T47D (cell line): ENCODE results near the gene BUD31.
"Not testable (repeated sequence)": the region's sequence is repeated elsewhere in the genome, so short reads cannot be mapped to it uniquely, and the experiment has no call there.

Experiments
- DNase-seq, 2 experiments: peaks; one replicate each; pipeline versions ENCODE4 v3.0.0 to v3.0.0-alpha.2; 2011 to 2012; ENCODE audit warnings: low read depth in 1 of 2, low spot score in 1 of 2
- JUND ChIP-seq: IDR thresholded peaks from 2 replicates; pipeline ENCODE4 v1.6.1; 2012; ENCODE audit warnings: low read depth
- in situ Hi-C: cut with HindIII; loops from 2 replicates; pipeline ENCODE4 v1.10.0; 2016; ENCODE audit warnings: low sequenced_read_pairs, low pct_unique_long_range_greater_than_20kb

Gene BUD31

GRCh38 chr7:99418260-99418659 is 9.5 kb downstream of the BUD31 start:
- no peak for TF ChIP-seq JUND
- in situ Hi-C loops: no loop called here
- DNase-seq: no peak

DNA sequence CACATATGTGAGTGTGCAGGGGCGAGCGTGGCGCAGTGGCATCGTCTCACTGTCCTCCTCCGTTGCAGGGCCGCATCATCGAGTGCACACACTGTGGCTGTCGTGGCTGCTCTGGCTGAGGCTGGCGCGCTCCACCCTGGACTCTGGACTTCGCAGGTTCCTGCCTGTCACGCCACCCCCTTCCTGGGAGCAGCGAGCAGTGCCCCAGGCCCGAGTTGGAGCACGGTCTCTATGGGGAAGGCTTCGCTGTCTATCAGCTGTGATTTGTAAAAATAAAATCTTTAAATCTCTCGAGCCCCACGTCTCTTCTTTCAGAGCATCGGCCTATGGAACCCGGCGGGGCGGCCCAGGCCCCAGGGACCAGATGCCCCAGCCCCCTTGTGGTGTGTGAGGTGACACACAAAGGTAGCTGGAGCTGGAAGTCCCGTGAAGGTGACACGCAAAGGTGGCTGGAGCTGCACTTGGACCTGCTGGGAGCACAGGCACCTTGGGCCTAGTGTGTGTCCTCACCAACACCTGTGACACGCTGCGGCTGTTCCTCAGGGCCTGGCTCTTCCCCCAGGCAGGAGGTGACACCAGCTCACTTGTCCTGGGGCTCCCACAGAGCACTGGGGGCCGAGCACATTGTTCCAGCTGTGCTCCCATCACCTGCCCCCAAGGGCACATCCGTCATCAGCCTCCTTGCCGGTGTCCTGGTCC is 10.7 kb downstream of the BUD31 start:
- in situ Hi-C loops: no loop called here
- no peak for TF ChIP-seq JUND

DNA sequence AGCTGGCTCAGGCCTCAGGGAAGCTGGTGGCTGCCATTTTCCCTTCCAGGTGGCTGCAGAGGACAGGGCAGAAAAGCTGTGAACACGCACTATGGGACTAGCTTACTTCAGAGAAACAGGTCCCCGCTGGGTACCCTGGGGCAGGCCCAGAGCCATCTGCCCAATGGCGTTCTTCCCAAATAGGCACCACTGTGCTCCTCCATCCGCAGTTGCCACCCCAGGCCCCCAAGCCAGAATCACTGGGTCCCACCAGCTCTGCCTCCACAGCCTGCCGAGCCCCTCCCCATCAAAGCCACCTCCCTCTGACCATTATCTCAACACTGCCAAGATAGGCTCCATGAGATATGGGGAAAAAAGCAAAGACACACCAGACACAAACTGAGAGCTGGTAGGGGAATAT is 11.4 kb downstream of the BUD31 start:
- TF ChIP-seq JUND: no peak
- DNase-seq: no peak
- in situ Hi-C loops: no loop called here

More for the DNA sequence above, 10.7 kb downstream of the BUD31 start:
- no peak for DNase-seq

- no peak for TF ChIP-seq JUND
- no peak for DNase-seq
- in situ Hi-C loops: no loop called here
These were observed 12.2 kb downstream of the BUD31 start for GRCh38 chr7:99420986-99421385.

DNA sequence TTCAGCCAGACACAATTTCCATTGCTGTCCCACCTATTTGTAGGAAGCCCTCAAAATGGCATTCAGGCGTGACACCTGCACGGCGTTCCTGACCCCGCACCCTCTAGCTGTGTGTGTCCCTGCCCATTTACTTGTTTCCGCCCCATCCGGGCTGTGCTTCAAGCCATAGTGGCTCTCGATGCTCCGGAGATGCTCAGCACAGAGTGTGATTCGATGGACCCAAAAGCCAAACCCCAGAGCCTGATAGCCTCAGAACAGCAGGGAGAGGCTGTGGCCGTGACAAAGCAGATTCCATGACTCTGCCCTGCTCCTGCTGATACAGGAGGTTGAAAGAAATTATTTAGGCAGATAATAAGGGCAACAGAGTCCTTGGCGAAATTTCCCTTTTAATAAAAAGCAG is 13.4 kb downstream of the BUD31 start:
- in situ Hi-C loops: no loop called here
- no peak for TF ChIP-seq JUND
- no peak for DNase-seq

DNA sequence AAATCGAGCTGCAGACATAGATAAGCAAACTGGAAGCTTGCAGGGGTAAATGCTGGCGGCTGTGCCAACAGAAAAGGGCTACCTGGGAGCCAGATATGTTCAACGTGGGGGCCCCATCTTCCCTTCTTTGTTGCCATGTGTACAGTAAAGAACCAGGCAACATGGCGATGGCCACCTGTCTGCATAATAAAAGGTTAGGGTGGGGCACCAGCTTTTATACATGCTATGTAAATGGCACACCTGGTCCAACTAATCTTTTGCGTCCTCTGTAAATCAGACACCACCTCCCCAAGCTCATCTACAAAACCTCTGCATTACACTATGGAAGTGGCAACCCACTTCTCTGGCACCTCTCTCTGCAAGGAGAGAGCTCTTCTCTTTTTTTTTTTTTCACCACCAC is 13.9 kb downstream of the BUD31 start:
- in situ Hi-C loops: no loop called here
- no peak for DNase-seq
- TF ChIP-seq JUND: no peak

DNA sequence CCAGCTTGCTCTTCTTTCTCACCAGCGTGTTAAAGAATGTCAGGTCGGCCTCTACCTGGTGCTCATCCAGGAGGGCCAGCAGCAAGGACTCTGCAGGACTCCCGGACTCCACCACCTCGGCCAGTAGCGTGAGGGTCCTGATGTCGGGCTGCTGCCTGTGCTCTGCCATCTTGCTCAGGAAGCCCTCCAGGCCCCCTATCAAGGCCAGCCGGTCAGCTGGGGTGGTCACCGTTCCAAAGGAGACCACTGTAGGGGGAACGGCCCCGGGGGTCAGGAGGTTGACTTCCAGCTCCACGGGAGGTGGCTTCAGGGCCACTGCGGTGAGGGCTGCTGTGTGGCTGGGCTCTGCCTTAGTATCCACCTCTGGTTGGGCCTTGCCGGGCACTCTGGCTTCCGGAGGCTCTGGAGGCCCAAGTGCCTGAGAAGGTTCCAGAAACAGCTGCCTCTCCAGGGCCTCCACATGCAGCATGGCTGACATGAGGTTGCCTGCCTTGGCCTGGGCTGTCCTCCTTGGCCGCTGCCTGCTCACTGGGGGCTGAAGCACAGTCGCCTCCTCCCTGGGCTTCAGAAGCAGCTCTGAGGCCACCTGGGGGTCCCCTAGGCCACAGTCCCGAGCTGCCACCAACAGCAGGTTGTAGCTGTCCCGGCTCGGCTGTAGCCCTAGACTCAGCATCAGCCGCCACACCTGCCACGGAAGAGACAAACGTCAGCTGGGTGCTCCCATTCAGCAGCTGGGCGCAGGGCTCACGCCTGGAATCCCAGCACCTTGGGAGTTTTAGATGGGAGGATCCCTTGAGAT is 16.4 kb downstream of the BUD31 start:
- no peak for TF ChIP-seq JUND
- DNase-seq: no peak
- in situ Hi-C loops: no loop called here

GRCh38 chr7:99428972-99429566 is 20.3 kb downstream of the BUD31 start:
- no peak for DNase-seq
- no peak for TF ChIP-seq JUND
- in situ Hi-C loops: no loop called here

DNA sequence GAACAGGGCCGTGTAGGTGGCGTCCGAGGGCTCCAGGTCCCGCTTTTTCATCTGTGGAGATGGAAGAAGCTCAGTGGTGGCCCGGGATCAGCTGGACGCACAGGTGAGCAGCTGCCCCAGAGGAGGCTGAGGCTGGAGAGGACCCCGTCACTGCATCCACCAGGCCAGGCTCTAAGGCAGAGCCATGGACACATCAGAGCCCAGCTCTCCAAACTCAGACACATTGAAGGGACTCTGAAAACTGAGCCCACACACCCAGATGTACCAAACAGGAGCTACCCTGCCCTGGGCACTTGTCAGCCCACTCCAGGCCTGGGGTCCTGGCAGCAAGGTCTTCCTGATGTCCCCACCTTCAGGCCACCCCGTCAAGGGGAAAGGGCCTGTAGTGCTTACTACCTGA is 21.0 kb downstream of the BUD31 start:
- in situ Hi-C loops: no loop called here
- TF ChIP-seq JUND: no peak

DNA sequence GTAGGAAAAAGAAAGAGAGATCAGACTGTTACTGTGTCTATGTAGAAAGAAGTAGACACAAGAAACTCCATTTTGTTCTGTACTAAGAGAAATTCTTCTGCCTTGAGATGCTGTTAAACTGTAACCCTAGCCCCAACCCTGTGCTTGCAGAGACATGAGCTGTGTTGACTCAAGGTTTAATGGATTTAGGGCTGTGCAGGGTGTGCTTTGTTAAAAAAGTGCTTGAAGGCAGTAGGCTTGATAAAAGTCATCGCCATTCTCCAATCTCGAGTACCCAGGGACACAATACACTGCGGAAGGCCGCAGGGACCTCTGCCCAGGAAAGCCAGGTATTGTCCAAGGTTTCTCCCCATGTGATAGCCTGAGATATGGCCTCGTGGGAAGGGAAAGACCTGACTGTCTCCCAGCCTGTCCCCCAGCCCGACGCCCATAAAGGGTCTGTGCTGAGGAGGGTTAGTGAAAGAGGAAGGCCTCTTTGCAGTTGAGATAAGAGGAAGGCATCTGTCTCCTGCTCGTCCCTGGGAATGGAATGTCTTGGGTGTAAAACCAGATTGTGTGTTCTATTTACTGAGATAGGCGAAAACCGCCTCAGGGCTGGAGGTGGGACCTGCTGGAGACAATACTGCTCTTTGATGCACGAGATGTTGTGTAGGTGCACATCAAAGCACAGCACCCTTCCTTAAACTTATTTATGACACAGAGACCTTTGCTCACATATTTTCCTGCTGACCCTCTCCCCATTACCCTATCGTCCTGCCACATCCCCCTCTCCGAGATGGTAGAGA is 23.2 kb downstream of the BUD31 start:
- in situ Hi-C loops, DNase-seq: not testable (repeated sequence)

More for the DNA sequence above, 21.0 kb downstream of the BUD31 start:
- no peak for DNase-seq

- TF ChIP-seq JUND: no peak
- no peak for DNase-seq
- in situ Hi-C loops: no loop called here
These were observed 24.4 kb downstream of the BUD31 start for GRCh38 chr7:99433158-99433557.

DNA sequence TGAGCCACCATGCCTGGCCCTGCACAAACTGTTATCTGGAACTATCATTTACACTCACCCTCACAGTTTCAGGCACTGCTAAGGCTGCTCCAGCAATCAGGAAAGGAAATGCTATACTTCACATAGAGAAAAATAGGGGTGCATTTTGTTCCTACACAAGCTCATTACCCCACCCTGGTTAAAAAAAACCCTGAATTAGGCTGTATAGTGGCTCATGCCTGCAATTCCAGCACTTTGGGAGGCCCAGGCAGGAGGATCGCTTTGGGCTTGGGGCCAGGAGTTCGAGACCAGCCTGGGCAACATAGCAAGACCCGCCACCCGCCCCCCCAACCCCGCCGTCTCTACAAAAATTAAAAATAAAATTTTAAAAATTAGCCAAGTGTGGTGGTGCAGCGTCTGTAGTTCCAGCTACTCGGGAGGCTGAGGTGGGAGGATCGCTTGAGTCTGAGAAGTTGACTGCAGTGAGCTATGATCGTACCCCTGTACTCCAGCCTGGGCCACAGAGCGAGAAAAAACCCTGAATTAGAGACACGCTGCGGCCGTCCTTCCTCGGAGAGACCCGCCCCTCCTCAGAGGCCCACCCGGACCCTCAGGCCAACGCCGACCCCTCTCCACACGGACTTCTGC is 29.3 kb downstream of the BUD31 start:
- no peak for TF ChIP-seq JUND
- DNase-seq: no peak
- in situ Hi-C loops: no loop called here
